ENCODE results near the gene RPH3AL. TPM values are rescaled to one million over a fixed set of nuclear protein-coding genes. Genes with fewer than 3 reads are reported as not detected.

Gene RPH3AL
- total RNA-seq, 1 donor, result 2.0 TPM

- DNase-seq (ENCODE audit: low read depth), result no peak
- no peak for TF ChIP-seq CTCF (IDR thresholded peaks at IDR 0.05; ENCODE audit: insufficient read depth, low read length)
- H3K4me3 ChIP-seq (ENCODE audit: low read depth, low read length), result no peak overlapping the region
Observed at GRCh38 chr17:335691-336090, 16.9 kb downstream of the RPH3AL start.

- TF ChIP-seq CTCF (IDR thresholded peaks at IDR 0.05; ENCODE audit: insufficient read depth, low read length), result no peak
- no peak for DNase-seq (ENCODE audit: low read depth)
- no peak overlapping the region for H3K4me3 ChIP-seq (ENCODE audit: low read depth, low read length)
Observed at GRCh38 chr17:334974-335481, 17.6 kb downstream of the RPH3AL start.

DNA sequence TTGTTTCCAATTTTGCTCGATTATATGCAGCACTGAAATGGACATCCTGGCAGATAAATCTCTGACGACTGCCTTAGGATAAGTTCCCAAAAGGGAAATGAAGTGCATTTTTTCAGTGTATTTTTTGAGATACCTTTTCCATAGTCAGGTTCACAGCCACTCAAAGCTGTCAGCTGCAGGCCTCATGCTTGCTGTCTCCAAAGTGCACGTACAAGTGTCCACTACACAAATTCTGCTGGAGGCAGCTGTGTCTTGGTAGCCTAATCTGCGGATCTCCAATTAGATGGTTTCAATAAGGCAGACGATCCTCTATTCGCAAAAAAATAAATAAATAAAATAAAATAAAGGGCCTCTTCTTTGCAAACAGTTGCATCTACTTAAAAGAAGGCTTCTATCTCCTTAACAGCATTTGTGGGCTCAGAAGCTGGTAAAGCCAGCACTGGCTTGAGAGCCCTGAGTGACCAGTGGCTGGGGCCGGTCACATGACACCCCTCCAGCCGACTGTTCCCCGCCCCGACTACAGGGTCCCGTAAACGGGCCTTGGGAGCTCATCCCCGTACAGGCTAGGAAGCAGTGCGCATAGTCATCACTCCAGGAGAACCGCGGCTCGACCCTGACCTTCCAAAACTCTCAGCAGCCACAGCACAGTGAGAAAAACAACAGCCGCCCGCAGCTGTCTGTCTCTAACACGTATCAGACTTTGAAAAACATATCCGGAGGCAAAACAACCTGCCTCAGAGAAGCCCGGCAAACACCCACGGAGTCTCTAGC, 18.8 kb downstream of the RPH3AL start:
- no peak for TF ChIP-seq CTCF (IDR thresholded peaks at IDR 0.05; ENCODE audit: insufficient read depth, low read length)
- no peak overlapping the region for H3K4me3 ChIP-seq (ENCODE audit: low read depth, low read length)

DNA sequence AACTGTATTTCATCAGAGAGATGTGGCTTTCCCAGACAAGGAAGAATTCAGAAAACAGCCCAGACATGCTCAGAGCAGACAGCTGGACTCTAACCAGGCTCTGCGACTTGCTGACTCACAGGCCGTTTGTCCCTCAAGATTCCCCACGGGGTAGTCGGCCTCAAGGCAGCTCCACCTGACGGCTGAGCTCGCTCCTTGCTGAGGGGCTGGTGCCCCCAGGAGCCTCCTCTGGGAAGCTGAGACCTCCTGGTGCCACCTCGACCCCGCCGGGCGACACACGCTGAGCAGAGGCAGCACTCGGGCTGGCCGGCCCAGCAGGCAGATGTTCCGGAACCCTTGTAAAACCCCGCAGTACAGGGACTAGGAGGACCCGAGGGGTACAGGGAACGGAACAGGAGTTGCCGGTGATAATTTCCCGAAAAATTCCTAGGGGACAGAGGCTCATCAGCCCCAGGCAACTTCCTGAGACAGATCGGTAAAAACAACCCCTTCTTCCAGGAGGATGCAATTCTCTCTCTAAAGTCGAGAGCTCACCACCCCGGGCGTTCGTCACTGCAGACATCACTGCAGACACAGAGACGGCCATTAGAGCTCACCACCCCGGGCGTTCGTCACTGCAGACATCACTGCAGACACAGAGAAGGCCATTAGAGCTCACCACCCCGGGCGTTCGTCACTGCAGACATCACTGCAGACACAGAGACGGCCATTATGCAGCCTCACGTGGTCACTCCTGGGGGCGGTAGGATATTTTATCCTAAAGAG, 19.9 kb downstream of the RPH3AL start:
- H3K4me3 ChIP-seq (ENCODE audit: low read depth, low read length), result no peak overlapping the region
- DNase-seq (ENCODE audit: low read depth), result peak; percentile 9
- no peak for TF ChIP-seq CTCF (IDR thresholded peaks at IDR 0.05; ENCODE audit: insufficient read depth, low read length)

More for the DNA sequence above, 18.8 kb downstream of the RPH3AL start:
- DNase-seq (ENCODE audit: low read depth), result peak; percentile 2

GRCh38 chr17:332023-332422, 20.6 kb downstream of the RPH3AL start:
- DNase-seq (ENCODE audit: low read depth), result no peak
- no peak for TF ChIP-seq CTCF (IDR thresholded peaks at IDR 0.05; ENCODE audit: insufficient read depth, low read length)
- H3K4me3 ChIP-seq (ENCODE audit: low read depth, low read length), result no peak overlapping the region

GRCh38 chr17:330993-331701, 21.5 kb downstream of the RPH3AL start:
- no peak overlapping the region for H3K4me3 ChIP-seq (ENCODE audit: low read depth, low read length)
- no peak for DNase-seq (ENCODE audit: low read depth)

More at GRCh38 chr17:330993-331701, 21.5 kb downstream of the RPH3AL start:
- TF ChIP-seq CTCF (IDR thresholded peaks at IDR 0.05; ENCODE audit: insufficient read depth, low read length), result no peak
